ENCODE results near the gene ALG1. TPM values are rescaled to one million over a fixed set of nuclear protein-coding genes. Genes with fewer than 3 reads are reported as not detected.
"Not testable (repeated sequence)": the region's sequence is repeated elsewhere in the genome, so short reads cannot be mapped to it uniquely, and the experiment has no call there.

Gene ALG1
- polyA plus RNA-seq, 2 of the 4 experiments (the other 2 are of a cell fraction), result 30.9 to 33.4 TPM

- TF ChIP-seq ATOH8 (CRISPR knock-in tag; IDR thresholded peaks at IDR 0.05; ENCODE audit: low read depth), result no peak
- TF ChIP-seq RARB (CRISPR knock-in tag; IDR thresholded peaks at IDR 0.05), result no peak
- no peak for TF ChIP-seq RNF2 (IDR thresholded peaks at IDR 0.05; ENCODE audit: borderline replicate concordance, low read depth)
- TF ChIP-seq FOXS1 (CRISPR knock-in tag; IDR thresholded peaks at IDR 0.05), result no peak
- TF ChIP-seq NPAS2 (CRISPR knock-in tag; IDR thresholded peaks at IDR 0.05; ENCODE audit: borderline replicate concordance), result no peak
These were observed 37.0 kb downstream of the ALG1 start (continued) for GRCh38 chr16:5108505-5109158.

DNA sequence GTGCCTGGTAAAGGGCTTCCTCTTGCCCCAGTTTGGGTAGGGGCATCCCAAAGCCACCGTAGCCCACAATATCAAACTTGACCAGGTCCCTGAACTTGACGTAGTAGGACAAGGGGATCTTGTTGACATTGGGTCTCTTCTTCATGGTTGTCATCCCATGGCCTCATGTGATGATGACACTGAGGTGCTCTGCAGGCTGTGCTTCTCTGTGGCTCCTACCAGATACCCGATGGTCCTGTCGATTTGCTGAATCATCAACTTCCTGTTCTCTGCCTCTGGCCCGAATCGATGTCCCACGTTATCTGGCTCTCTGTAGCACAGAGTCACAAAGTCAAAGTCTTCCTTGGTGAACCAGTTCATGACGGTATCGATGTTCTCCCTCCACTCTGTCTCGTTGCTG lies 39.3 kb downstream of the ALG1 start:
- WGBS (ENCODE audit: missing lambda C conversion rate), result 47% methylated on average over 10 of the region's 10 CpGs
- peak; percentile 85 for TF ChIP-seq MAFK (IDR thresholded peaks at IDR 0.05; ENCODE audit: partially characterized antibody)
- POLR2A ChIA-PET, result not testable (repeated sequence)

DNA sequence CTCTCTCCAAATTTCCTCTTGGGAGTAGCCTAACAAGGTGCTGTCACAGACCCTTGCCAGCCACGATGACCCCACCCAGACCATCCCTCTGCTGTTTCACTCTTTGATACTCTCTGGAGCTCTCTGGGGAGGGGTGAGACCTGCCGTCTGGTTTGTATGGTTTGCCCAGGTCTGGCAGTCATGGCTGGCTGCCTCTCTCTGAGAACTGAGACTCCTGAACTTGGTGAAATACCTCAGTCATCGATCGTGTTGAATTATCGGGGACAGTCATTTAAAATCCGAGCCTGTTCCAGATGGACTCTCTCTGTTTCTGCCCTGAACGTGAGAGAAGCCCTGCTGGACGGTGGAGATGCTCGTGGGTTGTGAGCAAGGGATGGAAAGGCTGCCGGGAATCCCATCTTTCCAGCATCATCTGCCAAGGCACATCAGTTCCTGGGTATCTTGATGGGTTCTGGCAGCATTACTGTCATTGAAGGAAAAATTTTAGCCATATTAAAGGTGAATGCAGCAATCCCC lies 45.2 kb downstream of the ALG1 start:
- peak overlapping the region; percentile 45; the same call in 1 of the 3 replicates for H3K4me2 ChIP-seq
- H3K27ac ChIP-seq; FAIRE-seq; CTCF ChIA-PET; POLR2A ChIA-PET; H3K4me1 ChIP-seq; ATAC-seq; H3K4me3 ChIP-seq; DNase-seq (ENCODE audit: low read depth in 1 of 2, low spot score in 1 of 2); H3K9me3 ChIP-seq: not testable (repeated sequence)
- WGBS (ENCODE audit: missing lambda C conversion rate), result 29% methylated on average over 10 of the region's 10 CpGs

More for the DNA sequence above, 39.3 kb downstream of the ALG1 start:
- H3K4me2 ChIP-seq; CTCF ChIA-PET; H3K4me1 ChIP-seq; H3K9me3 ChIP-seq; H3K4me3 ChIP-seq; H3K27ac ChIP-seq; ATAC-seq; FAIRE-seq; DNase-seq (ENCODE audit: low read depth in 1 of 2, low spot score in 1 of 2): not testable (repeated sequence)

DNA sequence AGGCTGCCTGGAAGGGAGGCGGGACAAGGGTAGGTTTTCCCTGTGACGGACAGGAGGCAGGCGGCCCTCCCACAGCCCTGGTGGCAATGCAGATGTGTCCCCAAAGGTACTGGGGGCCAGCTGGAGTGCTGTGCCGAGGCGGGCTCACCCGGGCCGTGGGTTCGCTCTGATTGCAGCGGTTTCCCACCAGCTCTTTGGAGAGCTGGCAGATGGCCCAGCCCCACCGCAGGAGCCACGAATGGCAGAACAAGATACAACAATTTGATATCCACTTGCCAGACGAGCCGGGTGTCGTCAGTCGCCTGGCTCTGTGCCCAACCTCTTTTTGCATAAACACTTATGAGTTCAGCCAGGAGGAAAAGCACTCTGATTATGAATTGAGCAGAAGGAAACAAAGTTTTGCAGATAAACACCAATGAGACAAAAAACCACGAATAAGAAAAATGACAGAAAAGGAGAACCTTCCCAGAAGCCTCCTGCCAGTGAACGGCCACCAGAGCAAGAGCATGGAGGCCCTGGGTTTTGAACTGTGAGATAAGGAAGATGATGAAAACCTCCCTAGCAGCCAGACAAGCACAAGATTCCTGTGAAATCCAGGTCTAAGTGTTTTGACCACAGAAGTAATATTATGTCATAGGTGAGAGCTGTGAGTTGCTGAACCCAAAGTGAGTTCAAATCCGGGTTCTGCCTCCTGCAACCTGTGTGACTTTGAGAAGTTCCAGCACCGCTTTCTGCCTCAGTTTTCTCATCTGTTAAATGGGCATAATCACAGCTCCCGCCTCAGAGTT lies 45.9 kb downstream of the ALG1 start:
- ATAC-seq; POLR2A ChIA-PET; DNase-seq (ENCODE audit: low read depth in 1 of 2, low spot score in 1 of 2); H3K4me3 ChIP-seq; FAIRE-seq; CTCF ChIA-PET; H3K9me3 ChIP-seq; H3K27ac ChIP-seq; H3K4me1 ChIP-seq: not testable (repeated sequence)
- WGBS (ENCODE audit: missing lambda C conversion rate), result 2% methylated on average over 17 of the region's 20 CpGs
- H3K4me2 ChIP-seq, result peak overlapping the region; percentile 45

DNA sequence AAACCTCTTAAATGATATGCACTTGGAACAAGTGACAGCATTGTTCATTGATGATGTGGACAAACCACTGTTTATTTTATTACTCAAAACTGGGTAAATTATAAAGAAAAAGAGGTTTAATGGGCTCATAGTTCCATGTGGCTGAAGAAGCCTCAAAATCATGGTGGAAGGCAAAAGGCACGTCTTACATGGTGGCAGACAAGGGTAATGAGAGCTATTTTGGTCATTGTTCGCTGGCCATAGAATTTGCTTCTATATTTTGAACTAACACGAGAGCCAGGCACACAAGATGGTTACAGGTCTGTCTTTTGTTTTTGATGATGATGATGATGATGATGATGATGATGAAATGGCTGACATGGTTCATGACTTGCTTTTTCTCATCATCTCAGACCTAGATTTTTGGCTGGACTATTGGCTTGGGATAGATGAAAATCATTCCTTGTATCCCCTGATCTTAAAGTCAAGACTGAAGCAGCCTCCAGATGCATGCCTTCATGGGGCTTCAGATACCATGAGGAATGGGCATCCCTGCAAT lies 59.9 kb downstream of the ALG1 start:
- FAIRE-seq, CTCF ChIA-PET: not testable (repeated sequence)
- peak; percentile 19 for TF ChIP-seq ZFP36 (IDR thresholded peaks at IDR 0.05; ENCODE audit: borderline replicate concordance, partially characterized antibody)

DNA sequence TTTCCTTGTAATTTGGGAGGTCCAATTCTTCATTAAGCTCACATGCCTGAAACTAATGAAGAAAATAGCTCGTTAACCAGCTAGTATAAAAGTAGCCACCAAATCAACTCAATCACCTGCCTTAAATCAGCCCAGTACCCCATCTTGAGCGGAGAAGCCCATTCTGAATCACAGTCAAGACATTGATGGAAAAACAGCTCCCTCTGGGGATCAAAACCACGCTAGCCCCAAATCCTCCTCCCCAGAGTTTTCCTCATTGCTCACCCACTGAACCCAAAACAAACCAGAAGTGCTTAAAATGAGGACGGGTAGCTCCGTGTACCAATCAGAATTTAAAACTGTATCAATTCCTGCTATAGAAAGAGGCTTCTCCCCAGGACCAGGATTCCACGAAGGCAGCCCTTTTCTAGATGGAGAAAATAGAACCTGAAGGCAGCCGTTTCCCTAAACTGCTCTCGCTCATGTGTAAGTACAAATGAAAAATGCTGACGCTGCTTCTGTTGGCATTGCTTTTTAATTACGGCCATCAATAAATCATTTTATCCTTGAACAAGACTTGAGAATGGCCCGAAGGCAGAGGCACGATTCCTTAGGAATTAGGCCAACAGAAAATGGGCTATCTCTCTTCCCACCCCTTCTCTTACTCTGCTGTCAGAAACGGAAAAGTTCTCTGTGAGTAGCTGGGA lies 61.4 kb downstream of the ALG1 start:
- FAIRE-seq; H3K4me1 ChIP-seq; ATAC-seq; H3K4me2 ChIP-seq; H3K27ac ChIP-seq; POLR2A ChIA-PET; DNase-seq (ENCODE audit: low read depth in 1 of 2, low spot score in 1 of 2); H3K9me3 ChIP-seq; H3K4me3 ChIP-seq: not testable (repeated sequence)
- TF ChIP-seq MAFK (IDR thresholded peaks at IDR 0.05; ENCODE audit: partially characterized antibody), result peak; percentile 47
- 25% methylated on average over 13 of the region's 13 CpGs for WGBS (ENCODE audit: missing lambda C conversion rate)
- CTCF ChIA-PET, result interaction anchor here (1.2 kb wide), 1 partner anchor 20 kb away, joined by 3 read pairs; no protein-coding TSS in a partner anchor

More for the DNA sequence above, 59.9 kb downstream of the ALG1 start:
- POLR2A ChIA-PET; H3K4me3 ChIP-seq; H3K4me1 ChIP-seq; H3K27ac ChIP-seq; ATAC-seq; DNase-seq (ENCODE audit: low read depth in 1 of 2, low spot score in 1 of 2); H3K4me2 ChIP-seq; H3K9me3 ChIP-seq: not testable (repeated sequence)
- WGBS (ENCODE audit: missing lambda C conversion rate), result 5% methylated on average over 3 of the region's 3 CpGs

GRCh38 chr16:5134739-5135452 lies 63.3 kb downstream of the ALG1 start:
- CTCF ChIA-PET, result interaction anchor here (0.7 kb wide), 2 partner anchors 249 to 471 kb away, joined by 3 to 4 read pairs; no protein-coding TSS in a partner anchor

More at GRCh38 chr16:5134739-5135452, 63.3 kb downstream of the ALG1 start:
- ATAC-seq; POLR2A ChIA-PET; DNase-seq (ENCODE audit: low read depth in 1 of 2, low spot score in 1 of 2); H3K27ac ChIP-seq; H3K4me2 ChIP-seq; H3K4me1 ChIP-seq; H3K4me3 ChIP-seq; FAIRE-seq; H3K9me3 ChIP-seq: not testable (repeated sequence)
- WGBS (ENCODE audit: missing lambda C conversion rate), result 39% methylated on average over 13 of the region's 13 CpGs
